Stimulated activated CD4-positive, alpha-beta T cell treated with anti-CD3 and anti-CD28 coated beads, Interleukin-1b, Interleukin-23, amount 100 ng/mL, for 1 hour (primary cell): ENCODE results near the gene CCNI.
A peak's percentile ranks its signal among the peaks of the same experiment; 100 is the strongest.
"Not testable (repeated sequence)": the region's sequence is repeated elsewhere in the genome, so short reads cannot be mapped to it uniquely, and the experiment has no call there.

Experiments
- DNase-seq, 2 donors: peaks; one replicate each; pipeline ENCODE4 v3.0.0-alpha.2; 2020; ENCODE audit warnings: low read depth in 2 of 2

The CCNI gene

GRCh38 chr4:77075869-77076799, at the start of gene CCNI:
Gene CCNI (minus strand): TSS chr4:77075989. CDS start chr4:77066362, 9,627 bp downstream.
- peak; percentile 77 to 78 for DNase-seq

GRCh38 chr4:77124576-77124975, 48.8 kb upstream of the CCNI start:
- no peak for DNase-seq

- DNase-seq = no peak
These were observed 47.6 kb upstream of the CCNI start for GRCh38 chr4:77123411-77123810.

GRCh38 chr4:77122656-77123055, 46.9 kb upstream of the CCNI start:
- no peak for DNase-seq

- DNase-seq = no peak
These were observed 46.0 kb upstream of the CCNI start for GRCh38 chr4:77121736-77122240.

GRCh38 chr4:77120886-77121508, 45.2 kb upstream of the CCNI start:
- DNase-seq = no peak

GRCh38 chr4:77117721-77118120, 41.9 kb upstream of the CCNI start:
- DNase-seq = no peak

GRCh38 chr4:77113069-77113468, 37.3 kb upstream of the CCNI start:
- DNase-seq = no peak

- no peak for DNase-seq
These were observed 34.9 kb upstream of the CCNI start for GRCh38 chr4:77110730-77111129.

GRCh38 chr4:77104791-77105540, 29.2 kb upstream of the CCNI start:
- no peak for DNase-seq

- no peak for DNase-seq
These were observed 28.6 kb upstream of the CCNI start for GRCh38 chr4:77104388-77104787.

- DNase-seq = no peak
These were observed 24.4 kb upstream of the CCNI start for GRCh38 chr4:77100234-77100633.

GRCh38 chr4:77097611-77098010, 21.8 kb upstream of the CCNI start:
- no peak for DNase-seq

- DNase-seq = peak; percentile 38 to 40
These were observed 19.5 kb upstream of the CCNI start for GRCh38 chr4:77095101-77095821.

GRCh38 chr4:77094496-77094895, 18.7 kb upstream of the CCNI start:
- DNase-seq = no peak

GRCh38 chr4:77093401-77093800, 17.6 kb upstream of the CCNI start:
- no peak for DNase-seq

- DNase-seq = no peak
These were observed 17.2 kb upstream of the CCNI start for GRCh38 chr4:77092975-77093374.

GRCh38 chr4:77089866-77090265, 14.1 kb upstream of the CCNI start:
- no peak for DNase-seq

GRCh38 chr4:77087027-77087426, 11.2 kb upstream of the CCNI start:
- DNase-seq = not testable (repeated sequence)

- no peak for DNase-seq
These were observed 8.3 kb upstream of the CCNI start for GRCh38 chr4:77084019-77084639.
